Stimulated activated CD4-positive, alpha-beta T cell treated with anti-CD3 and anti-CD28 coated beads, Interleukin-12 subunit alpha, Interleukin-12 subunit beta, amount 100 ng/mL, for 24 hours (primary cell): Measurements from ENCODE around the gene TTC34.

Source experiments
- DNase-seq, 2 experiments: peaks; one replicate each; pipeline ENCODE4 v3.0.0-alpha.2; 2020; ENCODE audit warnings: low read depth in 2 of 2

Gene TTC34

DNA sequence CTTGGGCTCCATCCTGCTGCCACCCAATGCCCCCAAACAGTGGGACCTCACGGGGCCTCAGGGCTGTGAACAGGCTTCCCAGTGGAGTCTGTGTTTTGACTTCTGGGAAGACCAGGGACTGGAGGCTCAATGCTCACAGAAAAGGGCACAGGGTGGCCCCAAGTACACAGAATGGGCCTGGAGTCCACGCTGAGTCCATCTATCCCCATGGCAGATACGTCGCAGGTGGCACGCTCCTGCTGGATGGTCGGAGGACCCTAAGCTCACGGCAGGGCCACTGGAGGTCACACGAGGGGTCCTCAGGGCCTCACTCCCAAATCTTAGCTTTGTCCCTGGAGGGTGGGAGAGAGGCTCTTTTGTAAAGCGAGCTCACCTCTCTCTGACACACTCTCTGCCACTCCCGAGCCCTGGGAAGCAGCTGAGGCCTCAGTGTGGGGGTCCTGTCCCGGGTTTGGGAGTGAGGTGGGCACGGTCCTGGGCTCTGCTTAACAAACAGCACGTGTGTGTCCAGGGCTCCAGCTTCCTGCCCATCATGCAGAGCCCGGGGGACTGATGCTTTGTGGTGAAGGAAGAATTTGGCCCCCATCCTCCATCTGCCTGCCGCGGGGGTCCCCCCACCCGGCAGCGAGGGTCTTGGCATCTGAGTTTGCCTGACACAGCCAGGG, 27.2 kb upstream of the TTC34 start:
- DNase-seq, result no peak

- no peak for DNase-seq
Measured at GRCh38 chr1:2826736-2827292, 25.3 kb upstream of the TTC34 start.

DNA sequence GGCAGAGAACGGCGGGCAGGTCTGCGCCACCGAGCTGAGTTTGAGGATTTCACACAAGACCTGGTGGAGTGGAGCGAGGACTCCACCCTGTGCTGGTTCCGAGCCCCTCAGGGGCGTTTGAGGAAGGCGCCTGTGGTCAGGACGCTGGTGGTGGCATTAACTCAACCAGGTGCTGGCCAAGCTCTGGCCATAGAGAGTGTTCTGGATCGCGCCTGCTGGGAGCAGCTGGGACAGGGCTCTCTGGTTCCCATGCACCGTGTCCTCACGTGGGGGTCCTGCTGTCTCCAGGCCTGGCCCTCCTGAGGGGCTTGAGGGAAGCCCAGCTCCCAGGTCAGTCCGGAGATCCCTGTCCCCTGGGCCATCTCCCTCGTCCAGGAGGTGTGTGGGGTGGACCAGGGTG, 24.8 kb upstream of the TTC34 start:
- no peak for DNase-seq

DNA sequence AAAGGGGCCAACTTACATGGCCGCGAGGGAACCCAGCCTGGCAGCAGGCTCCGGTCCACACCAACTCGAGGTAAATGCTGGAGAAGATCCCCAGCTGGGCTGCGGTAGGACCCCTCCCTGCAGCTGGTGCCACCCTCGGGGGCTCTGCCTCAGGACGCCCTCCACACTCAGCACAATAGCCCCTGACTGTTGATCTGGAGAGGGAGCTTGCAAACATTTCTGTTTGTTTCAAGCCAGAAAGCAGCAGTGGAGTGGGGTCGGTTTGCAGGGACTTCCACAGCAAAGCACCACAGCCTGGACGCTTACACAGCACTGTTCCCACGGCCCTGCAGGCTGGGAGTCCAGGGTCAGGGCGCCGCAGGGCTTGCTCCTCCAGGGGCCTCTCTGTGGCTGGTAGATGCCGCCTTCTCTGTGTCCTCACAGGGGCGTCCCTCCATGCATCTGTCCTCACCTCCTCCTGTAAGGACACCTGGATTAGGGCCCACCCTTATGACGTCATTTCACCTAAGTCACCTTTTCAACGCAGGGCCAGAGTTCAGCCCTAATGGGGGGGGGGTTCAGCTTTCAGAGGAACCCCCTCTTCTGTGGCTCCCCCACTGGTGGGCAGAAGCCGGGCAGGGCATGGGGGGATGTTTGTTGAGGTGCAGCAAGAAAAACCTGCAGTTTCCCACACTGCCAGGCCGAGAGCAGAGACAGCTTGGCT, 24.1 kb upstream of the TTC34 start:
- DNase-seq, result no peak

DNA sequence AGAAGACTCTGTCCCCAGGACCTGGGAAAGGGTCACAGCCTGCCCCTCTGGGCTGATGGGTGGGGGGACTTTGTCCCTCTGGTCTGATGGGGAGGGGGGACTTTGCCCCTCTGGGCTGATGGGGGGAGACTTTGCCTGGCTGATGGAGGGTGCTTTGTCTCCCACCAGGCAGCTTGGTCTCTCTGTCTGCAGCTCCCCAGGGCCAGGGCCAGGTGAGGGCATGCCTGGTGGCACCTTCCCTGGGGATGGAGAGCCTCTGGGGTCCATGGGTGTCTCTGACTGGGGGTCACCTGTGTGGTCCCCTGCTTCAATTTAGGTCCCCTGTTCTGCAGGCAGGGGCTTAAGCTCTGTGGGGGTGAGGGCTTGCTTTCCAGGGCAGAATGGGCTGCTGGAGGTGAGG, 23.5 kb upstream of the TTC34 start:
- no peak for DNase-seq

GRCh38 chr1:2823921-2824610, 22.6 kb upstream of the TTC34 start:
- DNase-seq, result no peak

DNA sequence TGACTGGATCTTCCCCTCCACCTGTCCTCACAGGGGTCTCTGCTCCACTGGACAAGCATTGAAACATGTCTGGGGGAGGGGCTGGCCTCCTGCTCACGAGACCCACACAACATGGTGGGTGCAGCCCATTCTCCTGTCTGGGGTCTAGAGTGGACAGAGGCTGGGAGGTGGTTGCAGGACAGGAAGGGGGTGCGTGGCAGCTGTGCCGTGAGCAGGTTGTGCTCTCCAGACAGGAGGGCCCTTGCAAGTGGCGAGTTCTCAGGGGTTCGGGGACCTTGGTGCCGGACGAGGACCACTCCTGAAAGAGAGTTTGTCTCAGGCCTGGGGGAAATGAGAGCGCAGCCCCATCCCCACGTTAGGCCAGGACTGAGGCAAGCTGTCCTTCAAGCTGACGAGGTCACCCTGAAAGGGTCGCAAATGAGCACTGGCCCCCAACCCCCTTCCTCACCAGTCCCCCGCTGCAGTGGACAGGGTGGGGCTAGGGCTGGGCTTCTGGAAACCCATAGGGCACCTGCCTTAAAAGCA, 21.2 kb upstream of the TTC34 start:
- no peak for DNase-seq

DNA sequence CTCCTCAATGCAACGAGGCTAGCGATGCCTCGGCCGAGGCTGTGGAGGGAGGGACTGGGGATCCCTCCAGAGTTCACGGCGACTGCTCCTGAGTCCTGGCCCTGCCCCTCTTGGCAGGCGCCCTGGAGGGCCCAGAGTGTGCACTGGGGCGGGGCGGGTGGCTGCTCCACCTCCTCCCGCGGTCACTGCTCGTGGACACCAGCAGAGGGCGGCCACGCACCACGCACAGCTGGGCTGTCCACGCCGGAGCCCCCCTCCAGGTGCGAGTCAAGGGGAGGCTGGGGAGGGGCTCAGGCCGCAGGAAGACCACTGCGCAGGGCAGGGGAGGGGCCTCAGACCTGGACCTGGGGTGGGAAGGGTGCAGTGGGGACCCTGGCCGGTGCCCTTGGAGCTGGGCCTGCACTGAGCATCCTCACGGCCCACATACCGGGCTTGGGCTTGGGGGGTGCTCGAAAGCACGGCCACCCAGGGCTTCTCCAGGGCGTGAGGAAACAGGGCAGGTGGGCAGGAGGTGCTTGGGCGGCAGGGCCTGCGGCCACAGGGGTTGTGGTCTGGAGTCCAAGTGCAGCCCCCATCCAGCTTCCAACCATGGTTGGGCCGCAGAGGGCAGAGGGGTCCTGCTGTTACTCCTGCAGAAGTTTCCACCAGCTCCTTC, 20.6 kb upstream of the TTC34 start:
- DNase-seq, result peak; percentile 18 to 32

- DNase-seq, result no peak
Measured at GRCh38 chr1:2821373-2821955, 20.0 kb upstream of the TTC34 start.

DNA sequence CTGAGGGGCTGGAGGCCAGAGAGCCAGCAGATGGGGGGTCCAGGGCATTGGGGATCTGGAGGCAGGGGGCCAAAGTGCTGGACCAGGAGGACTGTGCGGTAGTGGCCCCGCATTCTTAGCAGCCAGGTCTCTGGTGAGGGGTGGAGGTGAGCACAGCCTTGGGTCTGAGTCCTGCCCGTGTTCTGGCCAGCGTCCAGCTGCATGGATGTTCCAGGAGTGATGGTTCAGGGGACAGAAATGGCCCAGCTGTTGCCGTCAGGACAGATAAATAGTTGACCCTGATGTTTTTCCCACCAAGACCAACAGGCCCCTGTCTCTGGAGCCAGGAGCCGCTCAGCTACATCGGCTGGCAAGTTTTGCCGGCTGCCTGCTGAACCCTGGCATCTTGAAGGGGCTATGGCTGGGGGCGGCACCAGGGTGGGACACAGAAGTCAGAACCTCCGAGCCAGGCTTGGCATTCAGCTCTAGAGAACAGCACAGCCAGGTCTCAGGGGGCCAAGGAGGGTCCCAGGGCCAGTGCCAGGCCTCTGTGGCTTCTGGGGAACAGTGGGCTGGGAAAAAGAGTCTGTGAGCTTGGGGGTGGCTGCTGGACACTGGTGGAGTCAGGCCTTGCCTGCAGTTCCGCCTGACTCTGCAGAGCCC, 19.4 kb upstream of the TTC34 start:
- DNase-seq, result no peak

GRCh38 chr1:2819831-2820730, 18.6 kb upstream of the TTC34 start:
- DNase-seq, result no peak

GRCh38 chr1:2819429-2819828, 17.9 kb upstream of the TTC34 start:
- no peak for DNase-seq

DNA sequence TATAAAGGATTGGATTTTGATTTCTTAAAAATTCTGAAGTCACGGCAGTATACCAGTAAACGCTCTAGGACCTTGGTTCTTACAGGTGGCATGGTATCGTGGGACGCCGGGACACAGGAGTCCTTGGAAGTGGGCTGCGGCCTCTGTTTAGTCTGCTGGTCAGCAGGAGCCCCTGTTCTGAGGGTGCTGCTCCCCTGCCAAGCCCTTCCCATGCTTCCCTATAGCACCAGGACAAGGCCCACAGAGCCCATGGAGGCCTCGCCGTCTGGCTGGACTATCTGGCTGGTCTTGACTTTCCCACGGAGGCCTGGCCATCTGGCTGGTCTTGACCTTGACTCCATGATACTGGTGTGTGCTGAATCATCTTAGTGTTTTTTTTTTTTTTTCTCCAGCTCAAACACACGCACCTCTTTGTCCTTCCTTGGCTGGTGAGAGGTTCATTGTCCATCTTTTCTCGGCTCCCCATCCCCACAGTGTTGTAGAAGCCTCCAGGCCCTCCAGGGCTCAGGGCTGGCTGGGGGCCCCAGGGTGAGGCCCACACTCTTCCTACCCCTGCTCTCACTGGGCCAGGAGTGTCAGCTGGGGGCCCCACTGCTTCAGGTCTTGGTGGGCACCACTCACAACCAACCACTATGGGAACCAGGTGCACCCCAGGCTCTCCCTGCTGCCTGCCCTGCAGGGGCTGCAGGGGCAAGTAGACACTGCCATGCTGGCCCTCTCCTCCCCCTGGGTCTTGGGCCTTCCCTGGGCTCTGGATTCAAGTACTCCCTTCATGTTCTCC, 16.5 kb upstream of the TTC34 start:
- DNase-seq, result no peak

GRCh38 chr1:2816786-2817185, 15.3 kb upstream of the TTC34 start:
- DNase-seq, result no peak

DNA sequence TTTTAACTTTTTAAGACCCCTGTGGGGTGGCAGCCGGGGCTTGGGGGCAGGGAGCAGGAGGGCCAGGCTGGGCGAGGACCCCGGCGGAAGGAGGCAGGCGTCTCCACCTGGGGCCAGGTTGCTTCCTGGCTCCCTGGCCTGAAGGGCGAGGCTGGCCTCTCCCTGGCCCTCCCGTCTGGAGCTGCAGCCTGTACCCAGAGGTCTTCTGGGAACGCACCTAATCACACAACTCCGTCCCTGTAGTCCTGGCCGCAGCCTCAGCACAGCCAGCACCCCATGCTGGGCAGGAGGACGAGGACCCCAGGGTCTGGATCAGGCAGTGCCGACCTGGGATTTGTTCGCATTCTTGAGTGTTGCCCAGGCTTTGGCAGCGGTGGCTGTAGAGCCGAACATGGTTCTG, 14.1 kb upstream of the TTC34 start:
- DNase-seq, result no peak

DNA sequence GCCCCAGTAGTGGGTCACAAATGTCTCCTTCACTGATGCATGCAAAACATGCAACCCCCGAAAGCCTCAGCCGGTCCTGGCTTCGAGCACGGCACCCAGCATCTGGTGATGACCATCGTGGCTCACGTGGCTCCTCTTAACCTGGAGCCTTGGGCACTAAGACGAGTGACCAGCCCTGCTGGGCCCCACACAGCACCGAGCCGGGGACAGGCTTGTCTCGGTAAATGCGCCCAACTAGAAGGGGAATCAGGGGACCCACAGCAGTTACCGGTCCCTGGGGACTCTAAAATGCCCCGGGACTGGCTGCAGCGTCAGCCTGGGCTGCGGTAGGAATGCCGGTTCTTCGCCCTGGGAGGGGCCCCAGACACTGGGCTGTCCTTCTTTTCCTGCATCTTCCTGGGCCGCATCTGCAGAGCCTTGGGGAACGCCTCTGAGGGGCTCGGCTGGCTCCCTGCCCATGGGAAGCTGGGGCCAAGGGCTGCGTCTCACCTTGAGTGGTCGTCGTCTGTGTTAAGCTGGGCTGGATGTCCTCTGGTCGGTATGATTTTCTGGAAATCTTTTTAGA, 13.1 kb upstream of the TTC34 start:
- DNase-seq, result no peak

- DNase-seq, result no peak
Measured at GRCh38 chr1:2812939-2813653, 11.6 kb upstream of the TTC34 start.

DNA sequence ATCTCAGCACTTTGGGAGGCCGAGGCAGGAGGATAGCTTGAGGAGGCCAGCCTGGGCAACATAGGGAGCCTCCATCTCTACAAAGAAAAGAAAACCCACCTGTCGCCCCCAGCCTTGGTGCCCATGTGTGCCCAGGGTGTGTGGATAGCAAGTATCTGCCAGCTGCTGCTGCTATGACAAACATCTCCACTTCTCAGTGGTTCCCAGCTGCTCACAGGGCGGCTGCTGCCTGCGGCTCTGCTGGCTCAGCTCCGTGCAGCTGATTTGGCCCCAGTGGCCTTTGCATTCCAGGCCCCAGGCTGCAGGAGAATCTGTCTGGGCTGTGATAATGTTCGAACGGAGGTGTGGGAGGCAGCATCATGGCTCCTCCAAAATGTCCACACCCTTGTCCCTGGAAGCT, 10.6 kb upstream of the TTC34 start:
- DNase-seq, result no peak
